ENCODE data around the gene SEMA3G. TPM values are rescaled to one million over a fixed set of nuclear protein-coding genes. Genes with fewer than 3 reads are reported as not detected.

The SEMA3G gene
- total RNA-seq: 38.3 TPM

DNA sequence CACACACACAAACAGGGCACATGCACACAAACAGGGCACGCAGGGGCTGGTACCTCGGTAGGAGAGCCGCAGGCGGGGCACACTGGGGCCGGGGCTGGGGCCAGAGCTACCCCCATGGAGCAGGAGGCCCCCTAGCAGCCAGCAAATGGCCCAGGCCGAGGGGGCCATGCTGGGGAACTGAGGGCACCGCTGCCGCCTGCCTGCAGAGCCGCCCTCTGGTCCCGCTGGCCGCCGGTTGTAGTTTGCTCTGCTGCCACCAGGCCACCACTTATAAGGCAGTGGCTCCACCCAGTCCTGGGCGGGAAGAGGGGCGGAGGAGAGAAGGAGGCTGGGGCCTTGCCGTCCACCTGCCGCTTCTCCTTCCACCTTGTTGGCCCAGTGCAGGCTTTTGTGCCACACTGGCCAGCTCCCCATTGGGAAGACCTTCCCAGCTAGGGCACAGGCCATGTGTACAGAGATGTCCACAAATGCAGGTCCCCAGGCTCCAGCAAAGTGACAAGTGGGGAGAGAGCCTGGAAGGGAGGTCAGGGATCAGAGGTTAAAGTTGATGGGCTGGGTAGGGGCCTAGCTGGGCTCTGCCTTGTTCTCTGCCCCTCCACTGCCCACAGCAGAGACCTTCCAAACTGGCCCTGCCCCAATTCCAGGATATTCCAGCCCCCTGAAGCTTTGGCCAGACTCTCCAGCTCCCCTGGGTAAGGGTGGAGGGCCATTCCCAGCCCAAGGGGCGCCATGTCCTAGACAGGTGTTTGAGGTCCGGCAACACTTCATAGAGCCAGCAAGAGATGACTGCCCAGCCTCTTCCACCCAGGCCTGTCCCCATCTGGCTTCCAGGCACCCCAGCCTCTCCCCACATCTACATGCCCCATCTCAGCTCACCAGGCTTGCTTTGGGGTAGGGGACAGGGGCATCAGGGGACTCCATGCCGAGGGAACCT lies at the start of gene SEMA3G:
Gene SEMA3G, minus strand, starts transcription at position 244 of the 934 bp plus-strand sequence. Its CDS starts 76 bp downstream, at position 168.
- DNase-seq (ENCODE audit: low spot score): peak; percentile 83
- ATAC-seq: peak; percentile 55
- intact Hi-C loops (cut with DNase I): no loop called here

DNA sequence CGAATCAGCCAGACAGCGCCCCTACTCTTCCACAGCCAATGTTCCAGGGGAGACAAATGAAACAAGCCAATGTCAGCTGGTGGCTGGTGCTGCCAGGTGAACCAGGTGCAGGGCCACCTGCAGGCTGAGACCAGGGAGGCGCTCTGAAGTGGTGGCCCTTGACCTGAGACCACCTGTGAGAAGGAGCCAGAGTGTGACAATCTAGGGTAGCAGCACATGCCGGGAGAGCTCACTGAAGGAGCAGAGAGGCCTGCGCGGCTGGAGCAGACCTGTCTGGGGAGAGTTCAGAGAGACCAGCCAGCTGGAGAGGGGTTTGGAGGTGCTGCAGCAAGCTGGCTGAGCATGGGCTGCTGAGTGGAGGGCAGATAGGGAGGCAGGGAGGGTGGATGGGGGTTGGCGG lies 49.5 kb upstream of the SEMA3G start:
- intact Hi-C loops (cut with DNase I): no loop called here
- no peak for ATAC-seq
- DNase-seq (ENCODE audit: low spot score): no peak

DNA sequence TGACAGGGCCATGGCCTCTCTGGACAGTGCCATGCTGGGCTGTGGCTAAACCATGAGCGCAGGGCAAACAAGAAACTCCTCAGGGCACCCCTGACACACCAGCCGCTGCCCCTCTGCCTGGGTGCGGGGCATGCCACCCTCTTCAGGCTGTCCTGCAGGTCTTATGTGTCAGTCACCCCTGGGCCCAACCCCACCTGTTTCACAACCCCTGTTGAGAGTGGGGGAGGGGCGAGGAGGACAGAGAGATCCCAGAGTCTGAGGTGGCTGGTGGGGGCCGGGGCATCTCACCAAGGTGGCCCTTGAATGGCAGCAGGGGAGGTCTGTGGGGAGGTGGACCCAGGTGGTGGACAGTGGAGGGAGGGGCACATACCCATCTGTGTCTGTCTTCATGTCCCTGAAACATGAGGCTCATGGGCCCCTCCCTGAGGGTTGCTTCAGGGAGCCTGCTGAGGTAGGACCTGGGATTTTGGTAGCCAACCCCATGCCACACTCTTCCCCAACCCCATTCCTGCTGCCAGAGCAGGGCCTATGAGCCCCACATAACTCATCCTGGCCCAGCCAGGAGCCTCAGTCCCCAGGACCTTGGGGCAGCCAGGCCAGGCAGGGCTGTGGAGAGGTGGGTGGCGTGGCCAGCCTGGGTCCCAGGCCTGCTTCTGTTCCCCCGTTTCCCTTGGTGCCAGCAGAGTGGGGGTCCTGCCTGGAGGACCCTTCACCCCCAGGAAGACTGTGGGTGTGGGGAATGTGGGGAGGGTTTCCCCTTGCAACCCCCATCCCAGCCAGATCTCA lies 48.5 kb upstream of the SEMA3G start:
- ATAC-seq: no peak
- intact Hi-C loops (cut with DNase I): no loop called here
- no peak for DNase-seq (ENCODE audit: low spot score)

DNA sequence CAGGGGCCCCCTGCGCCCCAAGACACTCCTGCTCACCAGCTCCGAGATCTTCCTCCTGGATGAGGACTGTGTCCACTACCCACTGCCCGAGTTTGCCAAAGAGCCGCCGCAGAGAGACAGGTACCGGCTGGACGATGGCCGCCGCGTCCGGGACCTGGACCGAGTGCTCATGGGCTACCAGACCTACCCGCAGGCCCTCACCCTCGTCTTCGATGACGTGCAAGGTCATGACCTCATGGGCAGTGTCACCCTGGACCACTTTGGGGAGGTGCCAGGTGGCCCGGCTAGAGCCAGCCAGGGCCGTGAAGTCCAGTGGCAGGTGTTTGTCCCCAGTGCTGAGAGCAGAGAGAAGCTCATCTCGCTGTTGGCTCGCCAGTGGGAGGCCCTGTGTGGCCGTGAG lies 47.2 kb upstream of the SEMA3G start:
- intact Hi-C loops (cut with DNase I): no loop called here
- no peak for DNase-seq (ENCODE audit: low spot score)
- ATAC-seq: no peak

DNA sequence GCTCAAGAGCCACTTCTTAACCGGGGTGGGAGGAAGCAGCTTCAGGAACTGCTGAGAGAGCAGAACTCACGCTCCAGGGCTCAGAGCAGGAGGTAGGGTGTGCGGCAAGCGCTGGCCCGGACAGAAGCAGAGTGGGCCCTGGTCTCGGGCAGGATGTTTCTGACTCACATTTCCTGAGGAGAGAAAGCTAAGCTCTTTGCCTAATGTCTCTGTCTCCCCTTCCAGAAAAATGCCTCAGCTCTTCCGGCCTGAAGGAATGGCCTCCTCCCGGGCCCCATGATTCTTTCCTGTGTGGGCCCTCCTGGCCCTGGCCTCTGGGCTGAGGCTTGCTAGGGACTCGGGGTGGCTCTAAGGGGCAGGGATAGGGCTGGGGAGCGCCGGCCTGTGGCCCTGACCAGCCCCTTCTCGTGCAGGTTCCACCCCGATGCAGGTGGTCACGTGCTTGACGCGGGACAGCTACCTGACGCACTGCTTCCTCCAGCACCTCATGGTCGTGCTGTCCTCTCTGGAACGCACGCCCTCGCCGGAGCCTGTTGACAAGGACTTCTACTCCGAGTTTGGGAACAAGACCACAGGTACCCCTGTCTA lies 46.1 kb upstream of the SEMA3G start:
- ATAC-seq (peak; percentile 28), DNase-seq (ENCODE audit: low spot score) (no peak)
- intact Hi-C loops (cut with DNase I): no loop called here

DNA sequence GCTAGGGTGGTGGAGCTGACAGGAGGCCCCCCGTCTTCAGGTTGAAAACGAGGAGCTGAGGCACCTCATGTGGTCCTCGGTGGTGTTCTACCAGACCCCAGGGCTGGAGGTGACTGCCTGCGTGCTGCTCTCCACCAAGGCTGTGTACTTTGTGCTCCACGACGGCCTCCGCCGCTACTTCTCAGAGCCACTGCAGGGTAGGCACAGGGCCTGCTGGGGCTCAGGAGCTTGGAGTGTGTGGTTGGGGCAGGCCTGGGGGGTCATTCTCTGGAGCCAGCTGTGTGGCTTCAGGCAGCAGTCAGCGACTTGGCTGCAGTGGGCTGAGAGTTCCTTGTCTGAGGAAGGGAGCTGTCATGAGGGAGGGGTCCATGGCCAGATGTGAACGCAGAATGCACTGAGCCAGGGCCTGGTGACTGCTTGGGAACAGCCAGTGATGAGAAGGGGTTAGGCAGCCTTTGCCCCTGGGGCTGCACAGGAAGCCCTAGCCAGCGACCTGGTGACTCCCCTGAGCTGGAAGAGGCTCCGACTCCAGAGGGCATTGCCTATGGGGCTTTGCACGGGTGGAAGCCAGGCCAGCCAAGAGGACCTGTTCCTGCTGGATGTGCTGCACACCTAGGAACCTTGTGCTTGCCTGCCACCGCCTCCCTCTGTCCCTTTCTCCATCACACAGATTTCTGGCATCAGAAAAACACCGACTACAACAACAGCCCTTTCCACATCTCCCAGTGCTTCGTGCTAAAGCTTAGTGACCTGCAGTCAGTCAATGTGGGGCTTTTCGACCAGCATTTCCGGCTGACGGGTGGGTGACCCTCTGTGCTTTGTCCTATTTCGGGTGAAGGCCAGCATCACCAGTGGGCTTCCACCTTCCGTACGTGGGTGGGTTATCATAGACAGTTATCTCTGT lies 45.4 kb upstream of the SEMA3G start:
- DNase-seq (ENCODE audit: low spot score): no peak
- ATAC-seq: no peak
- intact Hi-C loops (cut with DNase I): no loop called here

DNA sequence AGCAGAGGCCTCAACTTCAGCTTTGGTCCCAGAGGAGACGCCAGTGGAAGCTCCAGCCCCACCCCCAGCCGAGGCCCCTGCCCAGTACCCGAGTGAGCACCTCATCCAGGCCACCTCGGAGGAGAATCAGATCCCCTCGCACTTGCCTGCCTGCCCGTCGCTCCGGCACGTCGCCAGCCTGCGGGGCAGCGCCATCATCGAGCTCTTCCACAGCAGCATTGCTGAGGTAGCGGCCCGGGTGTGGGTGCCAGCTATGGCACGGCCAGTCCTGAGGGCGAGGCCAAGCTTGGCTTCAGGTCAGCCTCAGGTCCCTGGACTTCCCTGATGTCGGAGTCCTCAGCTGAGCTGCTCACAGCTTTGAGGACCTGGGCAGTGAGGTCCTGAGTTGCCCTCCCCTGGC lies 44.5 kb upstream of the SEMA3G start:
- intact Hi-C loops (cut with DNase I): no loop called here
- DNase-seq (ENCODE audit: low spot score) (no peak), ATAC-seq (no peak)

DNA sequence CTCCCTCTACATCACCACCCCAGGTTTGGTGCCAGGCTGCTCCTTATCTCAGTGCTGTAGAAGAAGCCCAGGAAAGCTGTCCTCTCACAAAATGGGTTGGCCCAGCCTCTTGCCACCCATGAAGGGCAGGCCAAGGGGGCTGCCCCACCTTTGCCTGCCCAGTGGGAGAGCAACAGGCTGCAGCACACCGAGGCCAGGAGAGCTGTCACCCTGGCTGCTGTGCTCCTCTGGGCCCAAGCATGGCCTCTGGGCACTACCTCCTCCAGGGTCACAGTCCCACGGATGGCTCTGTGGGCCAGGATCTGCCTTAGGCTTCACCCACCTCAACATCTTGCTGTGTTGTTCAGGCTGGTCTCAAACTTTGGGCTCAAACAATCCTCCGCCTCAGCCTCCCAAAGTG lies 43.8 kb upstream of the SEMA3G start:
- ATAC-seq (no peak), DNase-seq (ENCODE audit: low spot score) (no peak)
- intact Hi-C loops (cut with DNase I): no loop called here

DNA sequence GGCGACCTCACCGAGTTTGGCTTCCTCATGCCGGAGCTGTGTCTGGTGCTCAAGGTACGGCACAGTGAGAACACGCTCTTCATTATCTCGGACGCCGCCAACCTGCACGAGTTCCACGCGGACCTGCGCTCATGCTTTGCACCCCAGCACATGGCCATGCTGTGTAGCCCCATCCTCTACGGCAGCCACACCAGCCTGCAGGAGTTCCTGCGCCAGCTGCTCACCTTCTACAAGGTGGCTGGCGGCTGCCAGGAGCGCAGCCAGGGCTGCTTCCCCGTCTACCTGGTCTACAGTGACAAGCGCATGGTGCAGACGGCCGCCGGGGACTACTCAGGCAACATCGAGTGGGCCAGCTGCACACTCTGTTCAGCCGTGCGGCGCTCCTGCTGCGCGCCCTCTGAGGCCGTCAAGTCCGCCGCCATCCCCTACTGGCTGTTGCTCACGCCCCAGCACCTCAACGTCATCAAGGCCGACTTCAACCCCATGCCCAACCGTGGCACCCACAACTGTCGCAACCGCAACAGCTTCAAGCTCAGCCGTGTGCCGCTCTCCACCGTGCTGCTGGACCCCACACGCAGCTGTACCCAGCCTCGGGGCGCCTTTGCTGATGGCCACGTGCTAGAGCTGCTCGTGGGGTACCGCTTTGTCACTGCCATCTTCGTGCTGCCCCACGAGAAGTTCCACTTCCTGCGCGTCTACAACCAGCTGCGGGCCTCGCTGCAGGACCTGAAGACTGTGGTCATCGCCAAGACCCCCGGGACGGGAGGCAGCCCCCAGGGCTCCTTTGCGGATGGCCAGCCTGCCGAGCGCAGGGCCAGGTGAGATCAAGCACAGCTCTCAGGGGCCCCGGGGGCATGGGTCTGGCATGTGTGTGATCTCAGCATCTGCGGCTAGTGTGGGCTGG lies 43.1 kb upstream of the SEMA3G start:
- no peak for ATAC-seq
- DNase-seq (ENCODE audit: low spot score): no peak
- intact Hi-C loops (cut with DNase I): no loop called here

DNA sequence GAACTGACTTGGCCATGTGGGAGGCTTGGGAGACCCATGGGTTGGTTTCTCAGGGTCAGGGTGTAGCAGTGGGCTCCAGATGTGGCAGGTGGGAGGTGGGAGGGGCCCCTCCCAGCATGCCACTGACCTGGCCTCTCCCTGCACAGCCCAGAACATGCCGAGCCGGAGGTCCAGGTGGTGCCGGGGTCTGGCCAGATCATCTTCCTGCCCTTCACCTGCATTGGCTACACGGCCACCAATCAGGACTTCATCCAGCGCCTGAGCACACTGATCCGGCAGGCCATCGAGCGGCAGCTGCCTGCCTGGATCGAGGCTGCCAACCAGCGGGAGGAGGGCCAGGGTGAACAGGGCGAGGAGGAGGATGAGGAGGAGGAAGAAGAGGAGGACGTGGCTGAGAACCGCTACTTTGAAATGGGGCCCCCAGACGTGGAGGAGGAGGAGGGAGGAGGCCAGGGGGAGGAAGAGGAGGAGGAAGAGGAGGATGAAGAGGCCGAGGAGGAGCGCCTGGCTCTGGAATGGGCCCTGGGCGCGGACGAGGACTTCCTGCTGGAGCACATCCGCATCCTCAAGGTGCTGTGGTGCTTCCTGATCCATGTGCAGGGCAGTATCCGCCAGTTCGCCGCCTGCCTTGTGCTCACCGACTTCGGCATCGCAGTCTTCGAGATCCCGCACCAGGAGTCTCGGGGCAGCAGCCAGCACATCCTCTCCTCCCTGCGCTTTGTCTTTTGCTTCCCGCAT lies 42.3 kb upstream of the SEMA3G start:
- ATAC-seq: no peak
- intact Hi-C loops (cut with DNase I): no loop called here
- DNase-seq (ENCODE audit: low spot score): no peak

DNA sequence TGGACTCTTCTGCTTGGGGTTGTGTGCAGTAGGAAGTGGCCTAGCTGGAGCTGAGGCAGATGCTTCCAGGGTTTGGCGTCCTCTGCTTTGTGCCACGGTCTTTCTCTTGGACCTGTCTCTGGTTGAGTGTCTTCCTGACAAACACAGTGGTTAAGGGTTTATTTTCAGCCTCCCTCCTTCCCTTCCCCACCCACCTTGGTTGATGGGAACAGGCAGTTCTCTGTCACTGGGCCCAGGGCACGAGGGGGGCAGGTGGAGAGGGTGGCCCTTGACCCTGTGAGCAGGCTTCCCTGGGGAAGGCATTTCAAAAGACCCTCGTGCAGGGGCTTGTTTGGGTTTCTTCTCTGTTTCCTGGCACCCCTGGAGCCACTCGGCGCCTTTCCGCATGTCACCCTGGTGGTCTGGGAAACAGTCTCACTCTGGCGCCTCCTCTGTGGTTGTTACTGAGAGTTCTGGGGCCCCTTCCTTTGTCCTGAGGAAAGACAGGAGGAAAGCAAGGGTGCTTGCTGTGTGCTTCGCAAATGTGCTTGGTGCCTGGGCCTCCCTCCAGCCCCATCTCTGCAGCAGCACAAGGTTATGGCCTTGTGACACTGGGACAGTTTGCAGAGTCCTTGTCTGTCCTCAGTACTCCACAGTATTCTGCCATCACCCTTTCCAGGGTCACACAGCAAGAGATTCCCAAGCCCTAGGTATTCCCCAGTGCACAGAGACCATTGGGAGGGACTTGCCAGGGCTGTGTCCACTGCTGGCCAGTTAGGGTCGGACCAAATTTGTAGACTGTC lies 40.0 kb upstream of the SEMA3G start:
- DNase-seq (ENCODE audit: low spot score) (no peak), ATAC-seq (peak; percentile 8)
- intact Hi-C loops (cut with DNase I): no loop called here

DNA sequence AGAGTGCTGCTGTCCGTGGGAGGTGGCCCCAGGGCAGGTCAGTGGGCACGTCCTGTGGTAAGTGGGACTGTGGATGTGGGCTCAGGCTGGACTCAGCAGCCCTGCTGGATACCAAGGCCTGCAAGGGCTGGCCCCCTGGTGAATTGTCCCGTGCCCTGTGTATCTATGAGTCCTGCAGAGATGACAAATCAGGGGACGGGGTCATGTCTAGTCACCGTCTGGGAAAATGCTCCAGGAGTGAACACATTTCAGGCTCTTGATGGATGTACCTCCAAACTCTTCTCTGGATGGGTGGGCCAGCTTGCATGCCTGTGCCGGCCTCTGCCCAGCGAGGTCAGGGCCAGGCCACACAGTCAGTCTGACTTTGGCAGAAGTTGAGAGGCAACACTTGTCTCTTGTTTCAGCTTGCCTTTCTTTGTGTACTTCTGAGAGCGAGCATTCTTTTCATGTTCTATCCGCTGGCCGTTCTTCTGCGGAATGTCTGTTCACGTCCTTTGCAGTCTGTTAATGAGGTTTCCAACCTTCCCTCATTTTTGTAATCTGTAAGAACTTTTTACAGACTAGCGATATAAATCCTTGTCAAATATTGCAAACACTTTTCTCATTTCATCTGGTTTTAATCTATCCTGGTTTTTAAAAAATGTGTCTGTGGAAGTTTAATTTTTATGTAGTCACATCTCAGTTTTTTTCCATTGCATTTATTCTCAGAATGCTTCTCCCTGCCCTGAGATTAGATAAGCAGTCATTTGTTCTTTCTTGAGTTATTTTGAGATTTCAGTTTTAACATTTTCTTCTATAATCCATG lies 38.9 kb upstream of the SEMA3G start:
- ATAC-seq: peak; percentile 44
- DNase-seq (ENCODE audit: low spot score): no peak
- intact Hi-C loops (cut with DNase I): no loop called here

DNA sequence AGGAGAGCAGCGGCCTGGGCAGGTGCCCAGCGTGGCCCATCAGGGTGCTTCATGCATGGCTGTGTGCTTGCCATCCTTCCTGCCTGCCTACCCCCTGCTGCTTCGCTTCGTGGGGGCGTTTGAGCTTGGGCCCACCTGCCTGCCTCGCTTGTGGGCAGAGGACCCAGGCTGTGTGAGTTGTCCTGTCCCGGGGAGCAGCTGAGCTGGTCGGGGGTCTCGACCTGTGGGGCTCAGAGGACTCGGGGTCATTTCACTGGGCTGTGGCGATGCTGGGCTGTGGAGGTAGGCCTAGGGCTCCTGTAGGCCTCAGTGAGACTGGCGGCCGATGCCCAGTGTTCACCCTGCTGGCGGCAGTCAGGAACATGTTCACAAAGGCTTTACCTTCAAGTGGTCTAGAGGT lies 38.2 kb upstream of the SEMA3G start:
- DNase-seq (ENCODE audit: low spot score): no peak
- intact Hi-C loops (cut with DNase I): no loop called here
- no peak for ATAC-seq

DNA sequence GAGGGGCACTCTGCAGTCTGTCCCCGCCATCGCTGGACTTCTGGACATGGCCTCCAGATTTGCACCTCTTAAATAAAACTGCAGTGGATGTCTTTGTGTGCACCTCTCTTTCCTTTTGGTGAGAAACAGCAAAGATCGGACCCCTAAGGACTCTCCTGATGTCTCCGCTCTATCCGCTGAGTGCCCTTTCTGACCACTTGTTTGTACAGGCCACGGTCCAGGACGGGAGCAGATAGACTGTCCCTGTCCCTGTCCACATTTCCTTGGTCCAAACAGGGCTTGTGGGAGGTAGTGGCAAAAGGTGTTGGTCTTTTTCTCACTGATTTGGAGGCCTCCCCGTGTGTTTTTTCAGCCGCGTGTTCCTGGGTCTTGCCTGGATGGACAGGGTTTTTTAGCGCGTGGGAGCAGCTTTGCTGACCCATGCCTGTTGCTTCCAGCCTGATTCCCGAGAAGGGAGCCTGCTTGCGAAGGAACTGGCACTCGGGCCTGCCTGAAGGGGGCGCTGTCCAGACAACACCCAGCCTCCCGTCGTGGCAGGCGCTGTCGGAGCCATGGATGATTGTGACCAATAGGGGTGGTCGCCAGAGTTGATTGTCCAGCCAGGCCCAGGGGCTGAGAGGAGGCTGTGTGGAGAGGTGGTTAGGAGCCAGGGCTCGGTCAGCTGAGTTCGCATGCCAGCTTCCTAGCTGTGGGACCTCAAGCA lies 37.1 kb upstream of the SEMA3G start:
- DNase-seq (ENCODE audit: low spot score) (no peak), ATAC-seq (no peak)
- intact Hi-C loops (cut with DNase I): no loop called here

Data from sciatic nerve (tissue), 2 donors.